ENCODE results near the gene CASZ1. TPM values are rescaled to one million over a fixed set of nuclear protein-coding genes. Genes with fewer than 3 reads are reported as not detected.

The CASZ1 gene
- total RNA-seq, 3 donors from 2014 or later (not counting 1 experiment from before 2014, with no cell fraction given) = 55.9 to 83.0 (median 70.6) TPM

DNA sequence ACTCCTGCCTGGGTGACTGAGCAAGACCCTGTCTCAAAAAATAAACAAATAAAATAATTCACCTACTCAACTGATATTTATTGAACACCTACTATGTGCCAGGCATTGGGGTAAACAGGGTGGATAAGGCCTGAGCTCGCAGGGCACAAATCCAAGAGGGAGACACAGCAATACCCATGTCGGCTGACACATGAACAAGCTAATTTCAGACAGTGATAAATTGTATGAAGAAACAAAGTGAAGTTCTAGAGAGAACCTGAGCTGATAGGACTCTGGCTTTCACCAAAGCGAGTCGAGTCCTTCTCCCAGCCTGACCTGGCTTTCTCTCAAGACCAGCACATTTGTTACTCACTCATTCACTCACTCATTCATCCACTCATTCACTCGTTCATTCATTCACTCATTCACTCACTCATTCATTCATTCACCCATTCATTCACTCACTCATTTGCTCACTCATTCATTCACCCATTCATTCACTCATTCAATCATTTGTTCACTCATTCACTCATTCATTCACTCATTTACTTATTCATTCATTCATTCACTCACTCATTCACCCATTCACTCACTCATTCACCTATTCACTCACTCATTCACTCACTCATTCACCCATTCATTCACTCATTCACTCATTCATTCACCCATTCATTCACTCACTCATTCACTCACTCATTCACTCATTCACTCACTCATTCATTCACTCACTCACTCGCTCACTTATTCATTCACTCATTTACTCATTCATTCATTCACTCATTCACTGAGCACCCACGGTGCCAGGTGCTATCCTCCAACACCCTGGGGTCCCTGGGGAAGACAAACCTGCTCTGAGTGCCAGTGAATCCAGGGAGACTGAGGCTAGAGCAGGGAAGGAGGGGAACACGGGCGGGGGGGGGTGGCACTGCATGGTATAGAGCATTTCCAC lies 37.4 kb upstream of the CASZ1 start:
- Mint-ChIP-seq H3K27ac (no peak overlapping the region), H3K4me1 (no peaks in the 10 kb centered on the region), H3K36me3 (no peaks in the 10 kb centered on the region), H3K27me3 (ENCODE audit: low read depth in 2 of 2) (peaks cover 13 to 37% of the 10 kb centered on the region in 2 donors), H3K9me3 (no peaks in the 10 kb centered on the region), H3K4me3 (no peak overlapping the region)
- ATAC-seq (peak in 1 of 3 donors; percentile 10), DNase-seq (no peak)
- TF ChIP-seq, protein P1, sequence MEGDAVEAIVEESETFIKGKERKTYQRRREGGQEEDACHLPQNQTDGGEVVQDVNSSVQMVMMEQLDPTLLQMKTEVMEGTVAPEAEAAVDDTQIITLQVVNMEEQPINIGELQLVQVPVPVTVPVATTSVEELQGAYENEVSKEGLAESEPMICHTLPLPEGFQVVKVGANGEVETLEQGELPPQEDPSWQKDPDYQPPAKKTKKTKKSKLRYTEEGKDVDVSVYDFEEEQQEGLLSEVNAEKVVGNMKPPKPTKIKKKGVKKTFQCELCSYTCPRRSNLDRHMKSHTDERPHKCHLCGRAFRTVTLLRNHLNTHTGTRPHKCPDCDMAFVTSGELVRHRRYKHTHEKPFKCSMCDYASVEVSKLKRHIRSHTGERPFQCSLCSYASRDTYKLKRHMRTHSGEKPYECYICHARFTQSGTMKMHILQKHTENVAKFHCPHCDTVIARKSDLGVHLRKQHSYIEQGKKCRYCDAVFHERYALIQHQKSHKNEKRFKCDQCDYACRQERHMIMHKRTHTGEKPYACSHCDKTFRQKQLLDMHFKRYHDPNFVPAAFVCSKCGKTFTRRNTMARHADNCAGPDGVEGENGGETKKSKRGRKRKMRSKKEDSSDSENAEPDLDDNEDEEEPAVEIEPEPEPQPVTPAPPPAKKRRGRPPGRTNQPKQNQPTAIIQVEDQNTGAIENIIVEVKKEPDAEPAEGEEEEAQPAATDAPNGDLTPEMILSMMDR (IDR thresholded peaks at IDR 0.05) = no peak
- Histone ChIP-seq H3K27me3 (ENCODE audit: control insufficient read depth, insufficient read depth, low read length) (peaks cover 12% of the 10 kb centered on the region), H3K4me3 (ENCODE audit: low read length) (no peak overlapping the region), H3K36me3 (ENCODE audit: control insufficient read depth, insufficient read depth, low read length) (no peaks in the 10 kb centered on the region), H3K9me3 (ENCODE audit: control insufficient read depth, insufficient read depth, low read length) (no peaks in the 10 kb centered on the region), H3K4me1 (ENCODE audit: control insufficient read depth, insufficient read depth, low read length) (no peaks in the 10 kb centered on the region), H3K27ac (ENCODE audit: low read length) (no peak overlapping the region)
- 84% methylated on average over 7 of the region's 9 CpGs for WGBS (ENCODE audit: insufficient coverage)
- intact Hi-C loops (cut with micrococcal nuclease) = no loop called here

DNA sequence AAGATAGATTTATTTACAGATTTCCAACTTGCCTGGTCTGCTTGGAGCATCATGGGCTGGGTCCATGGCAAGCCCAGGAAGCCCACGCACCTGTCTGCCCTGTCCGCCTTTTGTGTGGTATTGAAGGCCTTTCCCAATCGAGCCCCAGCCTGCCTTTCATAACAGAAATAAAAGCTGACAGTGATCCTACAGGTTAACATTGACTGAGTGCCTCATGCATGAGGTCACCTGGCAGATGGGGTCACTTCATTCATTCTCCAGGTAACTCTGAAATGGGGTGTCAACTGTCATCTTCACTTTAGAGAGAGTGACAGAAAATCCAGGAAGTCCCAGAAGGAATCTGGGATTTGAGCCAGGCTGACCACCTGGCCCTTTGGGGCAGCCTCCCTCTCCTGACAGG lies 36.3 kb upstream of the CASZ1 start:
- Histone ChIP-seq H3K36me3 (ENCODE audit: control insufficient read depth, insufficient read depth, low read length) (no peaks in the 10 kb centered on the region), H3K27ac (ENCODE audit: low read length) (no peak overlapping the region), H3K27me3 (ENCODE audit: control insufficient read depth, insufficient read depth, low read length) (peaks cover 12% of the 10 kb centered on the region), H3K9me3 (ENCODE audit: control insufficient read depth, insufficient read depth, low read length) (no peaks in the 10 kb centered on the region), H3K4me3 (ENCODE audit: low read length) (no peak overlapping the region), H3K4me1 (ENCODE audit: control insufficient read depth, insufficient read depth, low read length) (no peaks in the 10 kb centered on the region)
- H3K36me3 Mint-ChIP-seq = no peaks in the 10 kb centered on the region
- ATAC-seq (no peak), DNase-seq (no peak)
- no peaks in the 10 kb centered on the region for H3K9me3 Mint-ChIP-seq
- H3K27me3 Mint-ChIP-seq (ENCODE audit: low read depth in 2 of 2) = peaks cover 10 to 39% of the 10 kb centered on the region in 2 donors
- no peak overlapping the region for H3K4me3 Mint-ChIP-seq
- no peaks in the 10 kb centered on the region for H3K4me1 Mint-ChIP-seq
- TF ChIP-seq, protein P1 (IDR thresholded peaks at IDR 0.05) = no peak
- WGBS (ENCODE audit: insufficient coverage) = 98% methylated on average over 3 of the region's 3 CpGs
- intact Hi-C loops (cut with micrococcal nuclease) = no loop called here
- H3K27ac Mint-ChIP-seq = no peak overlapping the region

DNA sequence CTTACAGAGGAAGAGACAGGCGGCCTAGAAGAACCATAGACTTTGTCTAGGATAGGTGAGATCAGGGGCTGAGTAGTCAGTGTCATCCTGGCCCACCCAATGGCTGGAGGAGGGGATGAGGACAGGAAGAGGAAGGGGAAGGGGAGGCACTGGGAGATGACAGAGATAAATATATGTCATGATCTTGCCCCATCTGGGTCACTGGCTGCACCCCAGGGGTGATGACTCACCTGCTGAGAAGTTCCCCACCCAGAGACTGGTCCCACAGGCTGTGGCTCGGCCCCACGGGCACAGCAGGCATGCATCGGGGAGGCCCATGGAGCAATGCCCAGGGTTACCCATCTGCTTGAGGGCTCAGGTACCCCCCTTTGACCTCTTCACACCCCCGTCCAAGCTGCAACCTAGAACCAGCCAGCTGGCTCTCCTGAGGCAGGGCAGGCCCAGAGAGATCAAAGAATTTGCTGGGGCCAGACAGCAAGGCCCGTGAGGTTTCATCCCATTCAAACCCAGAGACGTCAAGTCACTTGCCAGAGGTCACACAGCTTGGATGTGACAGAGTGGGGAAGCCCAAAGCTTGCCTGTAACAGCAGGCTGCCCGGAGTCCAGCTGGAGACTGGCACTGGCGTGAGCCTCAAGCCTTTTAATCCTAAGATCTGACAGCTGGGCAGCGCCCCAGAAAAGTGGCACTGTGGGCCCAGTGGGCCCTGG lies 34.7 kb upstream of the CASZ1 start:
- Mint-ChIP-seq H3K4me3 (no peak overlapping the region), H3K36me3 (no peaks in the 10 kb centered on the region), H3K27me3 (ENCODE audit: low read depth in 2 of 2) (peaks cover 9 to 39% of the 10 kb centered on the region in 2 donors), H3K9me3 (no peaks in the 10 kb centered on the region), H3K27ac (no peak overlapping the region), H3K4me1 (no peaks in the 10 kb centered on the region)
- Histone ChIP-seq H3K4me3 (ENCODE audit: low read length) (no peak overlapping the region), H3K36me3 (ENCODE audit: control insufficient read depth, insufficient read depth, low read length) (no peaks in the 10 kb centered on the region), H3K27me3 (ENCODE audit: control insufficient read depth, insufficient read depth, low read length) (peaks cover 11% of the 10 kb centered on the region), H3K9me3 (ENCODE audit: control insufficient read depth, insufficient read depth, low read length) (no peaks in the 10 kb centered on the region), H3K27ac (ENCODE audit: low read length) (no peak overlapping the region), H3K4me1 (ENCODE audit: control insufficient read depth, insufficient read depth, low read length) (no peaks in the 10 kb centered on the region)
- DNase-seq = no peak
- ATAC-seq = no peak
- intact Hi-C loops (cut with micrococcal nuclease) = no loop called here
- TF ChIP-seq, protein P1 (IDR thresholded peaks at IDR 0.05) = no peak
- 81% methylated on average over 10 of the region's 10 CpGs for WGBS (ENCODE audit: insufficient coverage)
